Breast epithelium (tissue), 4 donors: ENCODE results near the gene GUCY2D. TPM values are rescaled to one million over a fixed set of nuclear protein-coding genes. Genes with fewer than 3 reads are reported as not detected.
A peak's percentile ranks its signal among the peaks of the same experiment; 100 is the strongest.

ENCODE experiments used
- DNase-seq, 2 donors: peaks; one replicate each; pipeline ENCODE4 v3.0.0-alpha.2; 2019; ENCODE audit warnings: low spot score in 2 of 2
- H3K27ac ChIP-seq, 2 donors: fragments of 200-600 bp; sonication (generic) in 1 of 2; one replicate each; pipeline ENCODE4 v1.5.1; 2016 to 2019; ENCODE audit warnings: mild to moderate bottlenecking in 1 of 2
- H3K27me3 ChIP-seq, 2 donors: fragments of 200-600 bp; sonication (generic) in 1 of 2; one replicate each; pipeline versions ENCODE4 v1.5.1 to v1.6.0; 2017 to 2019; ENCODE audit warnings: control low read depth in 1 of 2, mild to moderate bottlenecking in 1 of 2
- H3K36me3 ChIP-seq: fragments of 200-600 bp; one replicate; pipeline ENCODE4 v1.5.1; 2019
- H3K4me1 ChIP-seq, 2 donors: fragments of 200-600 bp; sonication (generic); one replicate each; pipeline ENCODE4 v1.5.1; 2016 to 2019; ENCODE audit warnings: control low read depth in 1 of 2
- H3K4me3 ChIP-seq, 3 donors: fragments of 200-600 bp; sonication (generic); 1 replicate in 2 of 3; 2 replicates in 1 of 3; pipeline ENCODE4 v1.5.1; 2016 to 2019; ENCODE audit warnings: mild to moderate bottlenecking in 3 of 3, moderate library complexity in 2 of 3
- H3K9me3 ChIP-seq, 2 donors: fragments of 200-600 bp; sonication (generic) in 1 of 2; one replicate each; pipeline ENCODE4 v1.5.1; 2016 to 2019; ENCODE audit warnings: control low read depth in 1 of 2
- POLR2A ChIP-seq: fragments of 450-650 bp; IDR thresholded peaks from one replicate; pipeline ENCODE4 v1.6.1; 2016; ENCODE audit warnings: antibody characterized with exemption, mild to moderate bottlenecking, moderate library complexity
- POLR2AphosphoS5 ChIP-seq, 3 donors: sonication (generic); formaldehyde crosslinking; IDR thresholded peaks; one replicate each; pipeline ENCODE4 v1.6.1; 2017; ENCODE audit warnings: antibody characterized with exemption in 3 of 3
- intact Hi-C: fragments of 100-400 bp; cut with DNase I; formaldehyde crosslinking; loops from one replicate; pipeline ENCODE4 v1.15.1; 2023; ENCODE audit warnings: low total_unique reads
- total RNA-seq, 3 donors: library from RNA; depleted of rRNA; stranded (reverse); fragments of >200 nt; gene quantifications; one replicate each; pipeline ENCODE4 v1.1.0, GENCODE V29; 2016
- TF ChIP-seq, protein P1 (sequence below), 3 donors: fragments of 450-650 bp; IDR thresholded peaks; one replicate each; pipeline ENCODE4 v1.5.1; 2016 to 2017; ENCODE audit warnings: antibody characterized with exemption in 3 of 3, mild to moderate bottlenecking in 3 of 3, moderate library complexity in 3 of 3

GUCY2D gene
- total RNA-seq, 3 donors from 2014 or later, result 0.15 TPM; not detected in 2

DNA sequence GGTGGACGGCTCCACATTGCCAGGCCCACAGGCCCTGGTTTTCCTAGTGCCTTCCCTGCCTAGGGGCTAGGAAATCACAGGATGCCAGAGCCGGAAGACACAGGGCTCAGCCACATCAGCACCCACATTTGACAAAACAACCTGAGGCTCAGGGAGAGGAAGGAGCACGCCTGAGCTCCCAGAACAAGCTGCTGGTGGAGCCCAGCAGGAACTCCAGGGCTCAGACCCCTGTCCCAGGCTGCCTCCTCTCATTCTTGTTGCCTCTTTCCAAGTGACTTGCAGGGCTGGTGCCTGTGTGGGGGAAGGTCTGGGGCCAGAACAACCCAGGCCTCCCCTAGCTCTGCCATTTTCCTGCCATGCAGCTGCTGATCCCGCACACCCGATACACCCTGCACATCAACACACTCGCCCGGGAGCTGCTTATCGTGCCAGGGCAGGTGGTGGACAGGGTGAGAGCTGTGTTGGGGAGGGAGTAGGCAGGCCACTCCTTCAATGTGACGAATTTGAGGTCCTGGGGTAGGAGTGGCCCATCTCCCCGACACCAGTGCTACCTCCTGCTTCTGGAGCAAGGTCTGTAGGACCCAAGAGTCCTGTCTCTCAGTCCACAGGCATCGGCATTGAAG, 44.0 kb downstream of the GUCY2D start:
- intact Hi-C loops, result no loop called here
- H3K9me3 ChIP-seq, result no peaks in the 10 kb centered on the region
- H3K27me3 ChIP-seq, result no peaks in the 10 kb centered on the region
- no peak overlapping the region for H3K27ac ChIP-seq
- H3K36me3 ChIP-seq, result no peaks in the 10 kb centered on the region
- no peak for TF ChIP-seq POLR2A
- TF ChIP-seq POLR2AphosphoS5 (IDR thresholded peaks at IDR 0.05), result no peak
- TF ChIP-seq, protein P1, sequence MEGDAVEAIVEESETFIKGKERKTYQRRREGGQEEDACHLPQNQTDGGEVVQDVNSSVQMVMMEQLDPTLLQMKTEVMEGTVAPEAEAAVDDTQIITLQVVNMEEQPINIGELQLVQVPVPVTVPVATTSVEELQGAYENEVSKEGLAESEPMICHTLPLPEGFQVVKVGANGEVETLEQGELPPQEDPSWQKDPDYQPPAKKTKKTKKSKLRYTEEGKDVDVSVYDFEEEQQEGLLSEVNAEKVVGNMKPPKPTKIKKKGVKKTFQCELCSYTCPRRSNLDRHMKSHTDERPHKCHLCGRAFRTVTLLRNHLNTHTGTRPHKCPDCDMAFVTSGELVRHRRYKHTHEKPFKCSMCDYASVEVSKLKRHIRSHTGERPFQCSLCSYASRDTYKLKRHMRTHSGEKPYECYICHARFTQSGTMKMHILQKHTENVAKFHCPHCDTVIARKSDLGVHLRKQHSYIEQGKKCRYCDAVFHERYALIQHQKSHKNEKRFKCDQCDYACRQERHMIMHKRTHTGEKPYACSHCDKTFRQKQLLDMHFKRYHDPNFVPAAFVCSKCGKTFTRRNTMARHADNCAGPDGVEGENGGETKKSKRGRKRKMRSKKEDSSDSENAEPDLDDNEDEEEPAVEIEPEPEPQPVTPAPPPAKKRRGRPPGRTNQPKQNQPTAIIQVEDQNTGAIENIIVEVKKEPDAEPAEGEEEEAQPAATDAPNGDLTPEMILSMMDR (IDR thresholded peaks at IDR 0.05), result no peak
- DNase-seq, result no peak
- H3K4me3 ChIP-seq, result no peak overlapping the region
- H3K4me1 ChIP-seq, result peaks cover 4 to 5% of the 10 kb centered on the region in 2 donors

DNA sequence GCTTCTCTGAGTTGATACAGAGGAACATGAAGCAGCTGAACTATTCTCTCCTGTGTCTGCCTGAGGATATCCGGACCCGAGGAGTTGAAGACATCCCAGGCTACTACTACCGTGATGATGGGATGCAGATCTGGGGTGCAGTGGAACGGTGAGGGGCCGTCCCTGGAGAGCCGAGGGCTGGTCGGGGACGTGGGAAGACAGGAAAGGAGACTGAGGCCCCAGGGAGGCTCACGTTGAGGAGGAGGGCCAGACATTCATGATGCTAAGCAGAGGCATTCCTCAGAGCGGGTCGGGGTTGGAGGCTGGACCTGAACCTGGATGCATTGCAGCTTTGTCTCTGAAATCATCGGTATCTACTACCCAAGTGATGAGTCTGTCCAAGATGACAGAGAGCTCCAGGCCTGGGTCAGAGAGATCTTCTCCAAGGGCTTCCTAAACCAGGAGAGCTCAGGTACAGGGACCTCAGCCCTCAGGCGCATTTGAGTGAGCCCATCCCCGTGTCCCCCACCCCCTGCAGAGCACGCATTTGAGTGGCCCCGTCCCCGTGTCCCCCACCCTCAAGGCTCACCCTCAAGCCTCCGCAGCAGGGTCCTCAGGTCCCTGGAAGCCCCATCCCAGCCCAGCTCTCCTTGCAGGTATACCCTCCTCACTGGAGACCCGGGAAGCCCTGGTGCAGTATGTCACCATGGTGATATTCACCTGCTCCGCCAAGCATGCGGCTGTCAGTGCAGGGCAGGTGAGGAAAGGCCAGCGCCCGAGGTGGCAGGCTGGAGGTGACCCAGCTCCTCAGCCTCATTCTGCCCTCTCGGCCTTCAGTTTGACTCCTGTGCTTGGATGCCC, 44.7 kb downstream of the GUCY2D start:
- no peaks in the 10 kb centered on the region for H3K9me3 ChIP-seq
- intact Hi-C loops, result no loop called here
- H3K4me1 ChIP-seq, result no peaks in the 10 kb centered on the region
- TF ChIP-seq POLR2AphosphoS5 (IDR thresholded peaks at IDR 0.05) (no peak), POLR2A (no peak)
- TF ChIP-seq, protein P1 (IDR thresholded peaks at IDR 0.05), result no peak
- H3K36me3 ChIP-seq, result no peaks in the 10 kb centered on the region
- no peaks in the 10 kb centered on the region for H3K27me3 ChIP-seq
- H3K27ac ChIP-seq, result no peak overlapping the region
- no peak for DNase-seq
- H3K4me3 ChIP-seq, result no peak overlapping the region

DNA sequence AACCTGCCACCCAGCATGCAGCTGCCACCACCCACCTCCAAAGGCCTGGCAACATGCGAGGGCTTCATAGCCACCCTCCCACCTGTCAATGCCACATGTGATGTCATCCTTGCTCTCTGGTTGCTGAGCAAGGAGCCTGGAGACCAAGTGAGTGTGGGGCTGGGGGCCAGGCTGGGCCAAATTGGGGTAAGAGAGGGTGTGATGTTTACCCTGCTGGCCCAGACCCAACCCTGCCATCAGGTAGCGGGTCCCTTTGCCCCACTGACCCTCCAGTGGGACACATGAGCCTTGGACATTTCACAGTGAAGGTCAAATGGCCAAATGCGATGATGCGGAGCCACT, 45.3 kb downstream of the GUCY2D start:
- Histone ChIP-seq H3K36me3 (no peaks in the 10 kb centered on the region), H3K9me3 (no peaks in the 10 kb centered on the region), H3K27me3 (no peaks in the 10 kb centered on the region), H3K4me1 (no peaks in the 10 kb centered on the region), H3K27ac (no peak overlapping the region), H3K4me3 (no peak overlapping the region)
- DNase-seq, result no peak
- intact Hi-C loops, result no loop called here
- no peak for TF ChIP-seq POLR2A
- TF ChIP-seq POLR2AphosphoS5 (IDR thresholded peaks at IDR 0.05), result no peak
- TF ChIP-seq, protein P1 (IDR thresholded peaks at IDR 0.05), result no peak

DNA sequence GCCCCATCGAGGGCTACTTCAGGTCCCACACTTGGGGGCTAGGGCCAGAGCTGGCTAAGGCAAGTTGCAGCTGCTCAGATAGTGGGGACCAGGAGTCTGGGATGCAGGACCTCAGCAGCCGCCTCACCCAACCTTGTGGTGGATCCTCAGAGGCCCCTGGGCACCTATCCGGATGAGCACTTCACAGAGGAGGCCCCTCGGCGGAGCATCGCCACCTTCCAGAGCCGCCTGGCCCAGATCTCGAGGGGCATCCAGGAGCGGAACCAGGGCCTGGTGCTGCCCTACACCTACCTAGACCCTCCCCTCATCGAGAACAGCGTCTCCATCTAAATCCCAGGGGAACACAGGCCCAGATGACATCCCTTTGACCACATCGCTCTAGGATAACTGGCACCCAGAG, 45.8 kb downstream of the GUCY2D start:
- peak in 1 of 2 donors; percentile 40 for DNase-seq
- TF ChIP-seq POLR2AphosphoS5 (IDR thresholded peaks at IDR 0.05) (no peak), POLR2A (no peak)
- TF ChIP-seq, protein P1 (IDR thresholded peaks at IDR 0.05), result no peak
- intact Hi-C loops, result no loop called here
- Histone ChIP-seq H3K4me1 (no peaks in the 10 kb centered on the region), H3K36me3 (no peaks in the 10 kb centered on the region), H3K4me3 (no peak overlapping the region), H3K27me3 (no peaks in the 10 kb centered on the region), H3K27ac (no peak overlapping the region), H3K9me3 (no peaks in the 10 kb centered on the region)

DNA sequence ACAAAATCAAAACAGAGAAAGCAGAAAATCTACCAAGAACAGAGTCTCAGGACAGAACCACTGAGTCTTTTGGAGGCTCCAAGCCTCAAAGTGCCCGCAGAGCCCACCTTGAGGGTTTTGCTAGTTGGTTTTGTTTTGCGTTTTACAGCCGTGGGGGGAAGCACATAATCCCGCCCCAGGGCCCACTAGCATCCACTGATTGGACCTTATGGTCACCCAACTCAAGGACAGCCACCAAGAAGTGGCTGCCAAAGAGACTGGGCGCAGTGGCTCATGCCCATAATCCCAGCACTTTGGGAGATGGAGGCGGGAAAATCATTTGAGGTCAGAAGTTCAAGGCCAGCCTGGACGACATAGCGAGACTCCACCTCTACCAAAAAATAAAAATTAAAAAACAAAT, 46.3 kb downstream of the GUCY2D start:
- peak in 1 of 2 donors; percentile 33 for DNase-seq
- no peak overlapping the region for H3K27ac ChIP-seq
- H3K36me3 ChIP-seq, result no peaks in the 10 kb centered on the region
- no peaks in the 10 kb centered on the region for H3K4me1 ChIP-seq
- H3K27me3 ChIP-seq, result no peaks in the 10 kb centered on the region
- intact Hi-C loops, result no loop called here
- H3K9me3 ChIP-seq, result no peaks in the 10 kb centered on the region
- no peak overlapping the region for H3K4me3 ChIP-seq
- no peak for TF ChIP-seq POLR2AphosphoS5 (IDR thresholded peaks at IDR 0.05)
- no peak for TF ChIP-seq POLR2A
